GM21786 (cell line): ENCODE results near the gene TMSB4X.
"Not testable (repeated sequence)": the region's sequence is repeated elsewhere in the genome, so short reads cannot be mapped to it uniquely, and the experiment has no call there.

Source experiments
- ATAC-seq: cut with Tn5 transposase; IDR thresholded peaks from one replicate; pipeline ENCODE4 v1.9.1; 2021; ENCODE audit not compliant: unreplicated experiment

The TMSB4X gene

DNA sequence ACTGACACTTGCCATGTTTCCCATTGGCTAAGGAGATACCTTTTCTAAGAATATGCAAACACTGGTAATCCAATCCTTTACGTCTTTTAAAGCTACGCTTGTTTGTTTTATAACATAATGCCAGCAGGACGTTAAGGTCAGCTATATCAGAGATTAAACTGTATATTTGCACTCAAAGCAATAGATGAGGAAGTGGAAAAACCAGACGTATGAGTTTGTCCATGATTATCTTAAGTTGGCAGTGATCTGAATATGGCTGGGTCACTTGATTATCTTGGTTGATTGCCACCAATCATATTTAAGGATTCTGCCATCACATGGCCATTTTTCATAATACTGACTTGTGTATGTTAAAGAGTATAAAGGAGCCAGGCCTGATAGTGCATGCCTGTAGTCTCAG, 19.4 kb downstream of the TMSB4X start:
- ATAC-seq = no peak

DNA sequence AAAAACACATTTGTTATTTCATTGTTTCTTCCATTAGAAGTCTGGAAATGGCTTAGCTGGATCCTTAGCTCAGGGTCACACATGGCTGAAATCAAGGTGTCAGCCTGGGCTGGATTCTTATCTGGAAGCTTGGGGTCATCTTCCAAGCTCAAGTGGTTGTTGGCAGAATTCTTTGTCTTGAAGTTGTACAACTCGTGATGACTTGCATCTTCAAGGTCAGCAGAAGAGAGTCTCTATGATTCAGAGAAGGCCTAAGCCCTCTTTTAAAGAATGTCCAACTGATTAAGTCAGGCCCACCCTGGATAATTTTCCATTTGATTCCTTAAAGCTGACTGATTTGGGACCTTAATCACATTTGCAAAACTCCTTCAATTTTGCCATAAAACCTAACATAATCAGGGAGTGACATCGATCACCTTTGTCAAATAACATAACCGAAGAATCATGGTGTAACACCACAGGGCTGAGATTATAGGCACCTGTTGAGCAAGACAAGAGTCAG, 22.1 kb downstream of the TMSB4X start:
- ATAC-seq = no peak

DNA sequence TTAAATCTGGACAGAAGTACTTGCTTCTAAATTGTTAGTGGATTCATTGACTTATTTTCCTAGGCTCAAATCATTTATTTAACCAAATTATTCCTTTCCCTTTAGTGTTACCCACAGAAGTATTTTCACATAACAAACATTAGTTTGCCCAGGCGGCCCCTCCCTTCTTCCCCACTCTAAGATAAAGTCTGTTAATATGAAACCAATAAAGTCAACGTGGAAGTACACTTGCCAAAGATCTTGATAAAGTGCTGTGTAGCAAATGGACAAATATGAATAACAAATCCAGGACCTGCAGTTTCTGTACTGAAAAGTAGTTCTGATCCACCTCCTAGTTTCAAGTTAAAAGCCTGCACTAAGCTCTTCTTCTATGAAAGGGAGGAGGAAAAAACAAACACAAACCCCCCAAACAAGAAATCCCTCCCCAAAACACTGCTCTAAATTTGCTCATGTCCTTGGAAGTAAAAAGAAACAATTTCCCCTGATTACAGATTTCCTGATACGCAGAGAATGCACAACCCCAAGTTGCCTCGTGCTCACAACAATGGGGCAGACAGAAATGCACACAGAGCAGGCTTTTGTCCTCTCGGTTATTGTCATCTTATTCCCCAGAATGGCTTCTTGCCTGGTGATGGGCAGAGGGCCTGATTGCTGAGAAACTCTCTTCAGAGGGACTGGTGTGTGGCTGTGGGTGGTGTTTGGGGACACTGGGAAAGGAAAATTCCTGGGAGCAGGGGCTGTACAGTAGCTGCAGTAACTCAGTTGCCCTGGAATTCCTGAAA, 23.2 kb downstream of the TMSB4X start:
- no peak for ATAC-seq

DNA sequence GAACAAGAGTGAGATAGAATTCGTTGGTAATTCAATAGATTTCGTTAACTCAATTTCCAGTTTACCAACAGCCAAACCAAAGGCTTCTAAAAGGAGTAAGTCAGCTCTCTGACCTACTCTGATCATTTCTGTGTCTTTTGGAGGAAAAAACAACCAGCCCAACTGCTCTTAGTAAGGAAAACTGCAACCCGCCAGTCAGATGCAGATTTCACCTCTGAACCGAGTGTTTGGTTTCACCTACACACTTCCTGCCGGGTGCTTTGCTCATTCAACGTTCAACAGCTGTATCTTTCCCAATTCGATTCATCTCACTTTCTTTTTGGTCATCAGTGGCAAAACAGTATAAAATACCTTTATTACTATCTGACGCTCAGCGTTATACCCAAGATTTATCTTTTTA, 24.5 kb downstream of the TMSB4X start:
- ATAC-seq = no peak

DNA sequence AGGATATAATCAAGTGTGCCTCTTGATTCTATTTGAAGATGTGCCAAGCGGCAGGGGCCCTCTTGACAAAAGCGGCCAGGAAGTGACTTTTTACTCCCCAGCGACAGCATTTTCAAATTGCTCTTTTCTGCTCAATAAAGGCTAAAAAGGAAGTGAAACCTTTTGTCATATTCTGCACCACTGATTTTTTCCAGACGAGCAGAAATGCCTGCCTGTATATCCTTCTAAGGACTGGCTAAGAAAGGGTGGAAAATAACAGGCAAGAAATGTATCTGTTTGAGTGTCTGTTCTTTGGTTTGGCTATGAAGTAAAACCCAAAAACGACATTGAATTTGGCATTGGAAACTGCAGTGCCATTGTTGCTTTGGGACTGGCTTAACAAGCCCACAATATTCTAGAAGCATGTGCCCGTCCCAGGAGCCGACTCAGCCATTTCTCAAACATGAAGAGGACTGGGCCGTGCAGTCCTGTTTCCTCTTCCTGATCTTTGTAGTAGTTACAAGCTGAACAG, 25.4 kb downstream of the TMSB4X start:
- peak; percentile 40 for ATAC-seq

DNA sequence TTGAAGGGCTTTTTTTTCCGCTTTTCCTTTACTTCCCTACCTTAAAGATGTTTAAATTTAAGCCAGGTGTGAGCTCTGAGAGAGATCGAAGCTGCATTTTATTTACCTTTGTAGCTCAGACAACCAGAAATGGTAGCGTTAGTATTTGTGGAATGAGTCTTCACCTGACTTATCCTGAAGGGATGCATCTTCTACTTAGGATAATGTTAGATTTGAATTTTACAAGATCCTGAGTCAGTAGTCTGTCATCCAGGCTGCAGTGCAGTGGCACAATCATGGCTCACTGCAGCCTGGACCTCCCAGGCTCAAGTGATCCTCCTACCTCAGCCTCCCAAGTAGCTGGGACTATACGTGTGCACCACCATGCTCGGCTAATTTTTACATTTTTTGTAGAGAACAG, 26.2 kb downstream of the TMSB4X start:
- ATAC-seq = no peak

DNA sequence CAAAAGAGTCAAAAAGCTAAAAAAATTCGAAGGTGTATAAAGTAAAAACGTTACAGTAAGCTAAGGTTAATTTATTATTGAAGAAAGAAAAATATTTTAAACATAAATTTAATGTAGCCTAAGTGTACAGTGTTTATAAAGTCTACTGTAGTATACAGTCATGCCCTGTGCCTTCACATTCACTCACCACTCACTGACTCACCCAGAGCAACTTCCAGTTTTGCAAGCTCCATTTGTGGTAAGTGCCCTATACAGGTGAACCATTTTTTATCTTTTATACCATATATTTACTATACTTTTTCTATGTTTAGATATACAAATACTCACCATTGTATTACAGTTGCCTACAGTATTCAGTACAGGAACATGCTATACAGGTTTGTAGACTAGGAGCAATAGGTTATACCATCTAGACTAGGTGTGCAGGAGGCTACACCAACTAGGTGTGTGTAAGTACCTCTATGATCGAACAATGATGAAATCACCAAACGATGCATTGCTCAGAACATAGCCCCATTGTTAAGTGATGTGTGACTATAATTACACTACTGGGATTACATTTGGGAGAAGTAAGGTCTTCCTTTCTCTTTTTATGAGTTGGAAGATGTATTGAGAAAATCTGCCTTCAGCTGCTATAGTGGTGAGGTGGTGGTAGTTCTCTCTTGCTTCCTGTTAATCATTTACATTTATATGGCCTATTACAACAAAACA, 27.2 kb downstream of the TMSB4X start:
- ATAC-seq = no peak

DNA sequence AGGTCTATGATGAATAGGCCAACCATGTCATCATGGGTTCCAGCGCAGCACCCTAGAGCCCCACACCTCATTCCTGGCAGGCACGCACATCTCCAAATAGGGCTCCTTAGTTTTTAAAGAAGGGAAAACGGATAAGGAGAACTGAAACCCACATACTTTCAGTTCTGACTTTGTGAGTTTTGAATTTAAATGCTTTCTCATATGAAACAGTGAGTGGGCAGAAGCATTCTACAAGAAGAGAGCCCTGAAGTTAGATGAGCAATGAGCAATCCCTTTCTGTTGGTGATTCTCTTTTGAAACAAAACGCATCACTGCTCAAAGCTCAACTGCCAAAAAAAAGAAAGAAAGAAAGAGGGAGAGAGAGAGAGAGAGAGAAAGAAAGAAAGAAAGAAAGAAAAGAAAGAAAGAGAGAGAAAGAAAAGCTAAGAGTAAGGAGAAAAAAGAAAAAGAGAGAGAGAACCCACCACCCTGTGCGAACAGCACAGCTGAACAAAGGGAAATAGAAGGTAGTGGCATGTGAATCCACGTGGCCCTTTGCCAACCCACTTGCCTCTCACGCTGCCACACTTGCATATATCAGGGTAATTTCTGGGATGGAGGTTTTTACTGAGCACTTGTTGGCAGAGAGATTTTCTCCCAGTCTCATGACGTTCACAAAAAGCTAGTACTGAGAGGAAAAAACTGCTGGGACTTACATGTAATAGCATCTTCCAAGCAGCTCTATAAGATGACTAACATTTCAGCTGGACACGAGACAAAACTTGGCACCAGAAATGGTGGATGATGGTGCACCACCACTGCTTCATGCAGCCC, 31.0 kb downstream of the TMSB4X start:
- ATAC-seq = peak; percentile 52

DNA sequence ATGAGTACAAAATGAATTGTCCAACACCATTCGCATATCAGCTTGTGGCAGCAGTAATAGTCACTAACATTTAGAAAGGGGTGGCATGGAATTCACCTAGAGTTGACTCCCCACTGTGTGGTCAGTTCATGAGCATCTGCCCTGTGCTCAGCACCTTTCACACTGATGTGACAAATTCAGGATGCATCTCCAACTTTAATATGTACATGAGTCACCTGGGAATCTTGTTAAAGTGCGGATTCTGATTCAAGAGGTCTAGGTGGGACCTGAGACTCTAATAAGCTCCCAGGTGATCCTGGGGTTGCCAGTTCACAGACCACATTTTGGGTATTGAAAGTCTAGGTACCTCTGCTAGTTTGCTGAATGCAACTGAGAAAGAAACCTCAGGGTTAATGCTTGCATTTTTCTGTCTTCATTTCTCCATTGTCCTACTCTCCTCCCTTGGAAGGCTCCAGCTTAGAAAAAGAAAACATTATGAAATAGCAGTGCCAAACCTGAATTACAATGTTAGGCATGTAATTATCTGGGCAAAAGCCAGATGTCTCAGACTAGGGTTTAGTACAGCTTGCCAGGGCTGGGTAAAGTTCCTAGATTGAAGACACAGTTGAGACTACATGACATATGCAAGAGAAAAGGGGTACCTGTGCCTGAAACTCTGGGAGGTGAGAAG, 32.7 kb downstream of the TMSB4X start:
- peak; percentile 16 for ATAC-seq

DNA sequence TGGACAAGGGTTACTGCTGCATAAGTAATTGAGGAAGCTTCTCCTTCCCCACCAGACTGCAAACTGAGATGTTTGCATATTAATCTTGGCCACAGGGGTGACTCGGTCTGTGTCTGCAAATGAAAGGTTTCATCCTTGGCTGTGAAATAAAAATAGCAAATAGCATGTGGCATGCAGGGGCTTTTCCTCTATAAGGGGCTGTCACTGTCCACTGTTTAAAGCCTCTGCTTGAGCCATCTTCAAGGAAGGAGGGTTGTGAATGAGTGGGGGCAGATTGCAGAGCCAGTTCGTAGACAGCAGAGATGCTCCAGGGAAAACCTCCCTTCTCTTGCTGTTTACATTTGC, 33.3 kb downstream of the TMSB4X start:
- peak; percentile 47 for ATAC-seq

DNA sequence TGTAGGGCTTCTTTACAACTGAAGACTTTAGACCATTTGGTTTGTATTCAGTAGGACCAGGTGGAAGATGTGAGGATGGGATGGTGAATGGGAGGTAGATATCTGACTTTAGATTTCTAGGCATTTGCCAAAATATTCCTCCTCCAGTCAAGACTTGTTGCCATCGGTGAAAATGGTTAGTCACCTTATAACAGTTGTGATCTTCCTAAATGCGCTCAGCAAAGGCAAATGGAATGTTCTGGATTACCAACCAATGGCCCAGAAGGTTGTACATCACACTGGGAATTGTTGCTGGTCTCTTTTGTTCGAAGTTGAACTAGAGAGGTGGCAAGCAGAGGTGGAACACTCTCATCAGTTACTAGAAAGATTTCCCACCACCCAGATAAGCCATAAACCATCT, 33.9 kb downstream of the TMSB4X start:
- no peak for ATAC-seq

DNA sequence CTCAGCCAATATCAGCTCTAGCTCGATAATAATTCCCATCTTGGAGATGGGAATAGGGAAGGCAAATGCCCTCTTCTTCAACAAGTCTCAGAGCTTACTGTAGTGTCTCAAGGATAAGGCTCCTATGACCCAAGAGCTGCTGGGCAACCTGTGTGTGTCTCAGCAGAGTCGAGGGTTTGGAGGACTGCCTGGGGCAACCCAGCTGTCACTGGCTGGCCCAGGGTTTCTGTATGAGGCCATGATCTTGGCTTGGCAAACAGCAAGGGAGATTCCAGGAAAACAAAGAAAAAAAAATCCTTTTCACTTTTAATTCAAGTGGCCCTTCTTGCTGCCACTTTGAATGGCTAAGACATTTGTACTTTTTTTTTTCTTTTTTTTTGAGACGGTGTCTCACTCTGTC, 34.4 kb downstream of the TMSB4X start:
- ATAC-seq = no peak

DNA sequence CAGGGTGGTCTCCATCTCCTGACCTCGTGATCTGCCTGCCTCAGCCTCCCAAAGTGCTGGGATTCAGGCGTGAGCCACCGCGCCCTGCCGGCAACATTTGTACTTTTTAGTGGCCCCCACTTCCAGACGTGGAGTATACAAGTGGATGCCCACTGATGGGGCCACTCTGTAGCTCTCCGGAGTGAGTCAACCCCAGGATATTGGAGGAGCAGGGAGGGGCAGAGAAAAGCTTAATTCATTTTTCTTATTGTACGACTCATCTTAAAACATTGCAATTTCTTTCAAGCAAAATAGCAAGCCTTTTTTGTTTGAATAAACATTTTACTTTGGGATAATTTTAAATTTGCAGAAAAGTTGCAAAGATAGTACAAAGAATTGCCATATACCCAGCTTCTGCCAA, 34.9 kb downstream of the TMSB4X start:
- ATAC-seq = no peak

DNA sequence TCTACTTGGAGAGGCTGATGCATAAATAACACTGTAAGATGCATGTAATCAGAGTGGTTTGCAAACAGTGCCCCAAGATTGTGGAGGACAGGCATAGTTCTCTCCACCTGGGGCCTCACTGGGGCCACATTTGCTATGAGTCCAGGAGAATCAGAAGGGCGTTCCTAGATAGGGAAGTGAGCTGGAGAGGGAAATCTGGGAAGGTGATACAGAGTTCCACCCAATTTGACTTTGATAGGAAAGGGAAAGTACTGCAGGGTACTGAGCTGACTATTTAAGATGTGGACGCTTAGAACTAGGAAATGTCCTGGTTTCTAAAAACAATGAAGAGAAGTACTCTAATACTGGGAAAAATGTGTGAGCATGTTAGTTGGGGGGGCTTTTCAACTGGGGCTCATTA, 35.6 kb downstream of the TMSB4X start:
- ATAC-seq = no peak

DNA sequence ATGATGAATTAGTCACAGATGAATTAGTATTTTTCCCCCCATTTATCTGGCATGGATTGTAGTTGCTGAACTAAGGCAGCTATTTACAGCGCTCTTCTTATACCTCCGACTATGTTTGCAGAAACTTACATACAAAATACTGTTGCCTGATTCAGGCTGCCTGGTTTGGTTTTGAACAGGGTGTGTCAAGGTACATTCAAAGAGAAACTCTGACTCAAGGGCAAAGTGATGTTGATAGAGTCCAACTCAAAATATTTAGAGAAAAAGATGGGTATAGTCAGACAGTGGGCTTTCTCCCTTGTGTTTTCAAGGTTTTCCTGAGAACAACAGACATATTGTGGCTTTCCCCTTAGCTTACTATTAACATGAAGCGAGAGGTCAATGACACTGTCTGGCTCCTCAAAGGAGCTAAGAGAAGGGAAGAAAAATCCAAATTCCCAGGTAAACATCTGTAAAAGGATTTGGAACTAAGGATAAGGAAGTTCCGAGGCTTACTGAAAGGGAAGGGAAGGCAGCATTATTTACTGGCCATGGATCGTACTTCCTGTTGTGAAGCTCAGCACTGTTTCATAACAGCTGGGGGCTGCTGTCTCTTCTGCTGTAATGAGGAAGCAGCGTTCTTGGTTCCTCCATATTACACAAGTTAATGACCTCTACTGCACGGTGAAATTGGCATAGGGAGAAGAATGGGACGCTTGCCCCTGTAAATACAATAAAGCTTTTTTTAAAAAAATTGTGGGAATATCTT, 38.6 kb downstream of the TMSB4X start:
- peak; percentile 86 for ATAC-seq

DNA sequence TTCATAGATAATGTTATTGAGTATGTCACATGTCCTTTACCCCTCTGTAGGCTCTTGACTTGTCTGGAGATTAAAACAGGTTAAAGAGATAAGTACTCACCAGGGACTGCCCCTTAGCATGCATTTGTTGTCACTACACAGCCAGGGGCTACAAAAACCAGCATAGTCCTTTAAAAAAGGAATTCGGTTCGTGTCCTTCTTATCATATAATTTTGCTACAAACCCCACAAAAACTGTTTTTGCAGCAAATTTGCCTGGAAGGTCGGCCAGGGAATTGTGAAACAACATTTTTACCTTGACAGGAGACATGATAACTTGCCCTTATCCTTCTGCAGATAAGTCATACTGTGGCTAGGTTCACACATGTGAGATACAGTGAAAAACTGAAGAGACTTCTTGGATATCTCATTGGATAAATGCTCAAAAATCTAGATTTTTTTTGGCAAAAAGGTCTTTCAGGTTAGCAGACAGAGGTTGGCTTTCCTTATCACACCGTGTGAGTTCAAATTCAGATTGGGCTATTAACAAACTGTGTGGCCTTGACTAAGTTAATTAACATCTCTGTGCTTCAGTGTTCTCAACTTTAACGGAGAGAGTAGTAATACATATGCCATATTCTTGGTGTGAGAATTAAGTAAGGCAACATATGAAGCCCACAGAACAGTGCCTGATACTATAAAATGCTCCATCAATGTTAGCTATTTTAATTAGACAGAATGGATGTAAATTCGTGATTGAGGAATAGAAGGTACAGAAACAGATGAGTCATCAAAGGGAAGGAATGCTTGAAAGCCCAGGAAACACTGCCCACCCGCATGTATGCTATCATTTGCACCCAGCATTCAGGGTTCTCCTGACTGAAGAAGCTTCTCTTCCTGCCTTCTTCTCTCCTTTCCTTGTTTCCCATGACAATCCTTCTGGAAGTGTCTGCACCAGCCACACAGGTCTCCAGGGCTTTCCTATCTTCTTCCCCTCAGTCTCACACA, 39.5 kb downstream of the TMSB4X start:
- ATAC-seq = peak; percentile 26

DNA sequence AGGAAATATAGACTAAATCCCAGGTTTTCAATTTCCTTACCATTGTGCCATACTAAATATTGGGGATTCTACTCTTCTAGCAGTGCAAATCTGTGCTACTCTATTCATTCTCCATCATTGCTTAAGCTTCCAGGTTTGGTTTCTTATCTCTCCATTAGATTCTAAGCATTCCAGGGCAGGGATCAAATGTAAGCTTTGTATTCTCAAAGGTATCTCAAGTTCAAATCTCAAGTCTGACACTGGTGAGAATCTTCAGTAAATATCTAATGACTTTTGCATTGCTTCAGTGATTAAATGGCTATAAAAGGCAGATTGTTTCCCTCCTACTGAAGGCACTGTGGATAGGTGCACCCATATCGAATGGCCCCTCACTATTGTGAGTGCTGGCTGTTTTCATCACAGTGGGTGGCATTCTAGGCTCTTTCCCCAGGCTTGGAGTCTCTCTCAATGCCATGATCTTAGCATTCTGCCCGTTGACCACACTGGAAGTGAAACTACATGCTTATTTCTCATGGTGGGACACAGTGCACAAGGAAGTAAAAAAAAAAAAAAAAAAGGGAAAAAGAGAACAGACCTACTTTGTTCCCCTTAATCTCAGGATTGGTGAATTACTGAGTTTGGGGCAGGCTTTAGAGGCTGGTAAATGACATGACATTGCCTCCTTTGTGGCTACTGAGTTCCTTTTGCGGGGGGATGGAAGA, 40.8 kb downstream of the TMSB4X start:
- ATAC-seq = no peak

DNA sequence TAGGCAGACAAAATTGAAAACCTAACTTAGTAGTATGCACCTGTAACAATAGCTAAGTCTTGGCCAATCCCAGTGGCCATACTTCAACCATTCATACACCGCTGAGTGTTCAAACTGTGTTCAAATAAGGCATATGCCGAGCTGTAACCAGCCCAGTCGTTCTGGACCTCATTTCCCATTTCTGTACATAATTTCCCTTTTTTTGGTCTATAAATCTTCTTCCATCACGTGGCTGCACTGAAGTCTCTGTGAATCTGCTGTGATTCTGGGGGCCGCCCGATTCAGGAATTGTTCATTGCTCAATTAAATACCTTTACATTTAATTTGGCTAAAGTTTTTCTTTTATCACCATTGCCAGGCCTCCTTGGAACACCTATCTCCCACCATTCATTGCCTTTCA, 41.8 kb downstream of the TMSB4X start:
- ATAC-seq = not testable (repeated sequence)
